ENCODE measurements around the gene EHBP1. TPM values are rescaled to one million over a fixed set of nuclear protein-coding genes. Genes with fewer than 3 reads are reported as not detected.
A peak's percentile ranks its signal among the peaks of the same experiment; 100 is the strongest.

The EHBP1 gene
- total and polyA plus RNA-seq, 4 donors, result 59.2 to 108 (median 83.2) TPM

- no peak for DNase-seq (ENCODE audit: low read depth in 4 of 6, low spot score in 6 of 6)
- no peaks in the 10 kb centered on the region for H3K36me3 ChIP-seq (ENCODE audit: control insufficient read depth, insufficient read depth, low read length)
- H3K4me1 ChIP-seq (ENCODE audit: control insufficient read depth, insufficient read depth, low read length), result no peaks in the 10 kb centered on the region
- no peak overlapping the region for H3K4me3 ChIP-seq (ENCODE audit: low read depth, low read length)
- WGBS (ENCODE audit: insufficient coverage), result no CpG with 5 or more reads among the region's 2 CpGs
- no peak overlapping the region for H3K27ac ChIP-seq (ENCODE audit: low read depth, low read length)
- H3K9me3 ChIP-seq (ENCODE audit: control insufficient read depth, insufficient read depth, low read length), result no peaks in the 10 kb centered on the region
- no peaks in the 10 kb centered on the region for H3K27me3 ChIP-seq (ENCODE audit: control insufficient read depth, insufficient read depth, low read length)
These were observed 235.2 kb downstream of the EHBP1 start for GRCh38 chr2:62940697-62941096.

GRCh38 chr2:62941413-62941812, 235.9 kb downstream of the EHBP1 start:
- no peaks in the 10 kb centered on the region for H3K27me3 ChIP-seq (ENCODE audit: control insufficient read depth, insufficient read depth, low read length)
- no CpG with 5 or more reads among the region's 2 CpGs for WGBS (ENCODE audit: insufficient coverage)
- H3K4me1 ChIP-seq (ENCODE audit: control insufficient read depth, insufficient read depth, low read length), result no peaks in the 10 kb centered on the region
- H3K4me3 ChIP-seq (ENCODE audit: low read depth, low read length), result no peak overlapping the region
- no peaks in the 10 kb centered on the region for H3K9me3 ChIP-seq (ENCODE audit: control insufficient read depth, insufficient read depth, low read length)
- H3K36me3 ChIP-seq (ENCODE audit: control insufficient read depth, insufficient read depth, low read length), result no peaks in the 10 kb centered on the region
- DNase-seq (ENCODE audit: low read depth in 4 of 6, low spot score in 6 of 6), result peak in 1 of 6 donors; percentile 6
- H3K27ac ChIP-seq (ENCODE audit: low read depth, low read length), result no peak overlapping the region

GRCh38 chr2:62944362-62944761, 238.8 kb downstream of the EHBP1 start:
- no peaks in the 10 kb centered on the region for H3K9me3 ChIP-seq (ENCODE audit: control insufficient read depth, insufficient read depth, low read length)
- DNase-seq (ENCODE audit: low read depth in 4 of 6, low spot score in 6 of 6), result no peak
- no peaks in the 10 kb centered on the region for H3K36me3 ChIP-seq (ENCODE audit: control insufficient read depth, insufficient read depth, low read length)
- WGBS (ENCODE audit: insufficient coverage), result 100% methylated on average over 1 of the region's 2 CpGs
- no peak overlapping the region for H3K27ac ChIP-seq (ENCODE audit: low read depth, low read length)
- no peak overlapping the region for H3K4me3 ChIP-seq (ENCODE audit: low read depth, low read length)
- no peaks in the 10 kb centered on the region for H3K27me3 ChIP-seq (ENCODE audit: control insufficient read depth, insufficient read depth, low read length)
- H3K4me1 ChIP-seq (ENCODE audit: control insufficient read depth, insufficient read depth, low read length), result no peaks in the 10 kb centered on the region

- Histone ChIP-seq H3K36me3 (ENCODE audit: control insufficient read depth, insufficient read depth, low read length) (no peaks in the 10 kb centered on the region), H3K9me3 (ENCODE audit: control insufficient read depth, insufficient read depth, low read length) (no peaks in the 10 kb centered on the region), H3K27me3 (ENCODE audit: control insufficient read depth, insufficient read depth, low read length) (no peaks in the 10 kb centered on the region), H3K4me3 (ENCODE audit: low read depth, low read length) (no peak overlapping the region), H3K27ac (ENCODE audit: low read depth, low read length) (no peak overlapping the region), H3K4me1 (ENCODE audit: control insufficient read depth, insufficient read depth, low read length) (no peaks in the 10 kb centered on the region)
- no CpG with 5 or more reads among the region's 1 CpG for WGBS (ENCODE audit: insufficient coverage)
- DNase-seq (ENCODE audit: low read depth in 4 of 6, low spot score in 6 of 6), result no peak
These were observed 241.9 kb downstream of the EHBP1 start for GRCh38 chr2:62947403-62947802.

GRCh38 chr2:62956651-62957050, 251.1 kb downstream of the EHBP1 start:
- no peaks in the 10 kb centered on the region for H3K9me3 ChIP-seq (ENCODE audit: control insufficient read depth, insufficient read depth, low read length)
- H3K36me3 ChIP-seq (ENCODE audit: control insufficient read depth, insufficient read depth, low read length), result no peaks in the 10 kb centered on the region
- H3K4me1 ChIP-seq (ENCODE audit: control insufficient read depth, insufficient read depth, low read length), result no peaks in the 10 kb centered on the region
- H3K27ac ChIP-seq (ENCODE audit: low read depth, low read length), result no peak overlapping the region
- DNase-seq (ENCODE audit: low read depth in 4 of 6, low spot score in 6 of 6), result peak in 1 of 6 donors; percentile 9
- H3K4me3 ChIP-seq (ENCODE audit: low read depth, low read length), result no peak overlapping the region
- no CpG with 5 or more reads among the region's 2 CpGs for WGBS (ENCODE audit: insufficient coverage)
- H3K27me3 ChIP-seq (ENCODE audit: control insufficient read depth, insufficient read depth, low read length), result no peaks in the 10 kb centered on the region

GRCh38 chr2:62958206-62958605, 252.7 kb downstream of the EHBP1 start:
- H3K36me3 ChIP-seq (ENCODE audit: control insufficient read depth, insufficient read depth, low read length), result no peaks in the 10 kb centered on the region
- 83% methylated on average over 1 of the region's 3 CpGs for WGBS (ENCODE audit: insufficient coverage)
- H3K4me1 ChIP-seq (ENCODE audit: control insufficient read depth, insufficient read depth, low read length), result no peaks in the 10 kb centered on the region
- H3K9me3 ChIP-seq (ENCODE audit: control insufficient read depth, insufficient read depth, low read length), result no peaks in the 10 kb centered on the region
- DNase-seq (ENCODE audit: low read depth in 4 of 6, low spot score in 6 of 6), result no peak
- H3K27me3 ChIP-seq (ENCODE audit: control insufficient read depth, insufficient read depth, low read length), result no peaks in the 10 kb centered on the region
- H3K4me3 ChIP-seq (ENCODE audit: low read depth, low read length), result no peak overlapping the region
- H3K27ac ChIP-seq (ENCODE audit: low read depth, low read length), result no peak overlapping the region

- Histone ChIP-seq H3K4me3 (ENCODE audit: low read depth, low read length) (no peak overlapping the region), H3K27me3 (ENCODE audit: control insufficient read depth, insufficient read depth, low read length) (no peaks in the 10 kb centered on the region), H3K9me3 (ENCODE audit: control insufficient read depth, insufficient read depth, low read length) (no peaks in the 10 kb centered on the region), H3K36me3 (ENCODE audit: control insufficient read depth, insufficient read depth, low read length) (no peaks in the 10 kb centered on the region), H3K27ac (ENCODE audit: low read depth, low read length) (no peak overlapping the region), H3K4me1 (ENCODE audit: control insufficient read depth, insufficient read depth, low read length) (no peaks in the 10 kb centered on the region)
- WGBS (ENCODE audit: insufficient coverage), result no CpG with 5 or more reads among the region's 2 CpGs
- DNase-seq (ENCODE audit: low read depth in 4 of 6, low spot score in 6 of 6), result no peak
These were observed 258.5 kb downstream of the EHBP1 start for GRCh38 chr2:62964050-62964449.

- Histone ChIP-seq H3K4me3 (ENCODE audit: low read depth, low read length) (no peak overlapping the region), H3K9me3 (ENCODE audit: control insufficient read depth, insufficient read depth, low read length) (no peaks in the 10 kb centered on the region), H3K27ac (ENCODE audit: low read depth, low read length) (no peak overlapping the region), H3K27me3 (ENCODE audit: control insufficient read depth, insufficient read depth, low read length) (no peaks in the 10 kb centered on the region), H3K36me3 (ENCODE audit: control insufficient read depth, insufficient read depth, low read length) (no peaks in the 10 kb centered on the region), H3K4me1 (ENCODE audit: control insufficient read depth, insufficient read depth, low read length) (no peaks in the 10 kb centered on the region)
- 73% methylated on average over 5 of the region's 7 CpGs for WGBS (ENCODE audit: insufficient coverage)
- no peak for DNase-seq (ENCODE audit: low read depth in 4 of 6, low spot score in 6 of 6)
These were observed 259.2 kb downstream of the EHBP1 start for GRCh38 chr2:62964671-62965070.

- Histone ChIP-seq H3K27me3 (ENCODE audit: control insufficient read depth, insufficient read depth, low read length) (no peaks in the 10 kb centered on the region), H3K36me3 (ENCODE audit: control insufficient read depth, insufficient read depth, low read length) (no peaks in the 10 kb centered on the region), H3K9me3 (ENCODE audit: control insufficient read depth, insufficient read depth, low read length) (no peaks in the 10 kb centered on the region), H3K4me1 (ENCODE audit: control insufficient read depth, insufficient read depth, low read length) (no peaks in the 10 kb centered on the region), H3K27ac (ENCODE audit: low read depth, low read length) (no peak overlapping the region), H3K4me3 (ENCODE audit: low read depth, low read length) (no peak overlapping the region)
- no CpG with 5 or more reads among the region's 6 CpGs for WGBS (ENCODE audit: insufficient coverage)
- DNase-seq (ENCODE audit: low read depth in 4 of 6, low spot score in 6 of 6), result peak in 2 of 6 donors; percentile 22 to 37
These were observed 261.5 kb downstream of the EHBP1 start for GRCh38 chr2:62966991-62967390.

GRCh38 chr2:62968168-62968567, 262.7 kb downstream of the EHBP1 start:
- no CpG with 5 or more reads among the region's 1 CpG for WGBS (ENCODE audit: insufficient coverage)
- no peak overlapping the region for H3K27ac ChIP-seq (ENCODE audit: low read depth, low read length)
- no peaks in the 10 kb centered on the region for H3K27me3 ChIP-seq (ENCODE audit: control insufficient read depth, insufficient read depth, low read length)
- no peak for DNase-seq (ENCODE audit: low read depth in 4 of 6, low spot score in 6 of 6)
- no peaks in the 10 kb centered on the region for H3K4me1 ChIP-seq (ENCODE audit: control insufficient read depth, insufficient read depth, low read length)
- no peaks in the 10 kb centered on the region for H3K9me3 ChIP-seq (ENCODE audit: control insufficient read depth, insufficient read depth, low read length)
- no peaks in the 10 kb centered on the region for H3K36me3 ChIP-seq (ENCODE audit: control insufficient read depth, insufficient read depth, low read length)
- no peak overlapping the region for H3K4me3 ChIP-seq (ENCODE audit: low read depth, low read length)
